Measurements from ENCODE around the gene PSEN1. TPM values are rescaled to one million over a fixed set of nuclear protein-coding genes. Genes with fewer than 3 reads are reported as not detected.

PSEN1 gene
- total and polyA plus RNA-seq, 10 of the 15 experiments (the other 5 are each of a cell fraction or from before 2014, with no cell fraction given): 8.9 to 32.3 (median 21.8) TPM

GRCh38 chr14:73264080-73264884 is 128.0 kb downstream of the PSEN1 start:
- H3K4me2 ChIP-seq (ENCODE audit: control insufficient read depth, insufficient read depth): no peak overlapping the region
- intact Hi-C loops (cut with micrococcal nuclease; ENCODE audit: unreplicated experiment) (no loop called here), in situ Hi-C loops (cut with MboI) (no loop called here)
- H3K79me2 ChIP-seq (ENCODE audit: control insufficient read depth, insufficient read depth, low read length): no peaks in the 10 kb centered on the region
- H3K9me3 ChIP-seq (replicated peaks; ENCODE audit: control insufficient read depth, insufficient read depth, low read length): no peaks in the 10 kb centered on the region
- CTCF ChIA-PET: interaction anchor here (0.6 to 0.8 kb wide), 2 partner anchors 10 to 76 kb away, joined by 3 read pairs; no protein-coding TSS in a partner anchor
- no peaks in the 10 kb centered on the region; a peak in 1 of 4 replicates for H3K27me3 ChIP-seq (replicated peaks in 1 of 2; ENCODE audit: control insufficient read depth in 2 of 2, insufficient read depth in 2 of 2, low read length in 1 of 2)
- FAIRE-seq: no peak
- no peak overlapping the region for H3K9ac ChIP-seq (ENCODE audit: control insufficient read depth, insufficient read depth, low read length)
- no peaks in the 10 kb centered on the region for H3K36me3 ChIP-seq (ENCODE audit: control insufficient read depth in 2 of 2, insufficient read depth in 2 of 2, low read length in 1 of 2)
- ATAC-seq: no peak
- H3K4me3 ChIP-seq: no peak overlapping the region
- no peak overlapping the region for H3K27ac ChIP-seq (ENCODE audit: control insufficient read depth, insufficient read depth)
- no peak for DNase-seq (ENCODE audit: low read depth, low spot score)
- peaks cover under 1% of the 10 kb centered on the region; the same call in 1 of the 2 replicates for H3K4me1 ChIP-seq (ENCODE audit: control insufficient read depth, insufficient read depth, low read length)
- POLR2A ChIA-PET: interaction anchor here (0.6 kb wide), 2 partner anchors 16 to 29 kb away, joined by 3 read pairs; no protein-coding TSS in a partner anchor
- no peaks in the 10 kb centered on the region for H4K20me1 ChIP-seq (ENCODE audit: control insufficient read depth, insufficient read depth)
- WGBS (ENCODE audit: insufficient coverage, insufficient replicate concordance, low lambda C conversion rate, missing lambda C conversion rate): 74% methylated on average over 23 of the region's 23 CpGs
- RAD21 ChIA-PET (ENCODE audit: unreplicated experiment): interaction anchor here (0.7 to 1.4 kb wide), 2 partner anchors 42 to 350 kb away, joined by 3 read pairs; no protein-coding TSS in a partner anchor
- no peak overlapping the region for H2AFZ ChIP-seq (ENCODE audit: control insufficient read depth, low read depth, low read length)
- no TSS peak for BruUV-seq (replicated peaks)
- SMC1A ChIA-PET (ENCODE audit: uncharacterized antibody, unreplicated experiment): interaction anchor here (1.6 kb wide), 1 partner anchor 10 kb away, joined by 4 read pairs; no protein-coding TSS in a partner anchor
- TF ChIP-seq KDM1A (IDR thresholded peaks at IDR 0.05; ENCODE audit: borderline replicate concordance) (no peak), SPI1 (IDR thresholded peaks at IDR 0.05; ENCODE audit: borderline replicate concordance, insufficient read depth, low read depth, low read length) (no peak), MTA2 (IDR thresholded peaks at IDR 0.05; ENCODE audit: low read depth) (no peak), HDGF (IDR thresholded peaks at IDR 0.05) (no peak), SMAD1 (IDR thresholded peaks at IDR 0.05; ENCODE audit: low read depth, partially characterized antibody) (no peak), RFX5 (IDR thresholded peaks at IDR 0.05; ENCODE audit: low read depth, low read length) (no peak), MAX (IDR thresholded peaks at IDR 0.05; ENCODE audit: low read depth, low read length) (no peak), YBX1 (IDR thresholded peaks at IDR 0.05) (no peak), MLLT1 (IDR thresholded peaks at IDR 0.05) (no peak), ETV6 (conservative IDR thresholded peaks at IDR 0.05 in 1 of 2, IDR thresholded peaks at IDR 0.05 in 1 of 2; ENCODE audit: borderline replicate concordance in 1 of 2, low read depth in 1 of 2) (no peak), ZZZ3 (IDR thresholded peaks at IDR 0.05; ENCODE audit: control insufficient read depth, insufficient read length, low read depth) (no peak), CEBPZ (IDR thresholded peaks at IDR 0.05; ENCODE audit: low read depth, low read length) (no peak), ZNF592 (IDR thresholded peaks at IDR 0.05) (no peak)

Measured in GM12878 (cell line).